ENCODE measurements around the gene COMMD1. TPM values are rescaled to one million over a fixed set of nuclear protein-coding genes. Genes with fewer than 3 reads are reported as not detected.

Gene COMMD1
- total and polyA plus RNA-seq, 10 donors = 23.9 to 40.1 (median 35.0) TPM

DNA sequence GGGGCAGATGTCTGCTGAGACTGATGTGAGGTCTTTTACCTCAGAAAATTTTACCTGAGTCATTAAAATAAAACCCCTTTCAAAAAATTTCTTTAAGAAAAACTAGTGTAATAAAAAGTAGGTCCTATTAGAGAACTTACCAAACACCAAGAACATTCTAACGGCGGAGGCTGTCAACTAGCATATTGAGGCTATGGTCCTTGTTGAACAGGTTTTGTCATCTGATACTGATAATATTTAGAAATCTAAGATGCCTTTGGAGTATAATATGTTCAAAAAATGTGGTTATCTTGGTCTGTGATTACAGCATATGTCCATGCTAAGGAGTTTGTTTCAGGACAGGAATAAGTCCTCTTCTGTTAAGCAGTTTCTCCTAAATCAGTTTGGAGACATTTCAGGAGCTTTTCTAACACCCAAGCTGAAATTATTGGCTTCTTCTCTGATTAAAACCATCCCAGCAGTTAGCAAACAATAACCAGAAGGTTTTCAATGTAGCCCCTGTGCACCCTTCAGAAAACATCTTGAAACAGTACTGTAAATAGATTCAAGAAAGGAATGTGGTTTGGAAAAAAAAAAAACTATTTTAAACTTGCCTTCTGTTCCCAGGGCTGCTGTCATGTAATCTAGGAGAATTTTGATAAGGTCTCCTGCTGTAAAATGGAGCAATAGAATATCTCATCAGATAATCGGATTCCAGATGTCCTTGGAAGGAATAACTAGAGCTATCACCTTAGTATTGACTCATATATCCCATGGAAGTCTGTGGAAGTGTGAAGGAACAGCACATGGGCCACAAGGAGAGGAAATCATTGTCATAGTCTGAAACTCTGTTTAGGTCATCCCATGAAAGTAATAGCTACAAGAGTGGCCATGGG lies 231.7 kb downstream of the COMMD1 start:
- peaks cover 0 to 15% (median 0%) of the 10 kb centered on the region in 6 donors for H3K36me3 ChIP-seq
- intact Hi-C loops (cut with DNase I; ENCODE audit: low total_unique reads) = no loop called here
- TF ChIP-seq POLR2AphosphoS5 (IDR thresholded peaks at IDR 0.05) (no peak), POLR2A (IDR thresholded peaks at IDR 0.05) (no peak)
- TF ChIP-seq, protein P1, sequence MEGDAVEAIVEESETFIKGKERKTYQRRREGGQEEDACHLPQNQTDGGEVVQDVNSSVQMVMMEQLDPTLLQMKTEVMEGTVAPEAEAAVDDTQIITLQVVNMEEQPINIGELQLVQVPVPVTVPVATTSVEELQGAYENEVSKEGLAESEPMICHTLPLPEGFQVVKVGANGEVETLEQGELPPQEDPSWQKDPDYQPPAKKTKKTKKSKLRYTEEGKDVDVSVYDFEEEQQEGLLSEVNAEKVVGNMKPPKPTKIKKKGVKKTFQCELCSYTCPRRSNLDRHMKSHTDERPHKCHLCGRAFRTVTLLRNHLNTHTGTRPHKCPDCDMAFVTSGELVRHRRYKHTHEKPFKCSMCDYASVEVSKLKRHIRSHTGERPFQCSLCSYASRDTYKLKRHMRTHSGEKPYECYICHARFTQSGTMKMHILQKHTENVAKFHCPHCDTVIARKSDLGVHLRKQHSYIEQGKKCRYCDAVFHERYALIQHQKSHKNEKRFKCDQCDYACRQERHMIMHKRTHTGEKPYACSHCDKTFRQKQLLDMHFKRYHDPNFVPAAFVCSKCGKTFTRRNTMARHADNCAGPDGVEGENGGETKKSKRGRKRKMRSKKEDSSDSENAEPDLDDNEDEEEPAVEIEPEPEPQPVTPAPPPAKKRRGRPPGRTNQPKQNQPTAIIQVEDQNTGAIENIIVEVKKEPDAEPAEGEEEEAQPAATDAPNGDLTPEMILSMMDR (IDR thresholded peaks at IDR 0.05 in 8 of 11, conservative IDR thresholded peaks at IDR 0.05 in 3 of 11) = no peak
- WGBS, 5 donors = 87 to 94% (median 91%) methylated on average over 3 of the region's 3 CpGs
- no peaks in the 10 kb centered on the region for H3K27me3 ChIP-seq (replicated peaks in 1 of 7)
- no peak for DNase-seq
- peaks cover 0 to 19% (median 10%) of the 10 kb centered on the region in 6 donors for H3K4me1 ChIP-seq
- H3K9me3 ChIP-seq = peaks cover 0 to 5% (median 0%) of the 10 kb centered on the region in 8 donors
- no peak overlapping the region for H3K4me3 ChIP-seq
- no peak overlapping the region for H3K27ac ChIP-seq

DNA sequence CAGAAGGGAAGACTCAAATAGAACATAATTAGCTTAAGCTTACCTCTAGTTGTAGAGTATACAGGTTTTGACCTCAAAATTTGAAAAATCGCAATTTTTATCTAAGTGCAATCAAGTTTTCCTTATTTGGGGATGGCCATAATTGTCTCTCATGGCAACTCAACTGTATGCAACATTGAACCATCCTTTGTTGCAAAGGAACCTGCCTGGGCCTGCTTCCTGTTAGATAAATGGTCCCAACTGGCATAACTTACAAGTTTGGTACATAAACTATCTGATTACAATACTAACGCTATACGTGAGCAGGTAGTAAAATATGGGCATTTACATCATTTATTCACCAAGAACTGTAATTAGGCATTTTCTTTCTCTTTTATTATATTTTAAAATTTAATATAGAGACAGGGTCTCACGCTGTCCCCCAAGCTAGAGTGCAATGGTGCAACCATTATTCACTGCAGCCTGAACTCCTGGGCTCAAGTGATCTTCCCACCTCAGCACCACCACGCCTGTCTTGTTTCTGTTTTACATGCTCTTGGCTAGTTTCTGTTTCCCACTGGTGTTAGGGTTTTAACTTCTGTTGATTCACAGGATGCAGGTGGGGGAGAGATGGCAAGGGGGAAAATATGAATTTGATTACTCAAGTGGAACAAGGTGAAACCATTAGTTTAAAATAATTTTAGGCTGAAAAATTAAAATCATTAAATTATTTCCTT lies 235.1 kb downstream of the COMMD1 start:
- Histone ChIP-seq H3K4me1 (peaks cover 0 to 28% (median 13%) of the 10 kb centered on the region in 6 donors), H3K27ac (no peak overlapping the region), H3K4me3 (no peak overlapping the region), H3K36me3 (peaks cover 0 to 15% (median 0%) of the 10 kb centered on the region in 6 donors), H3K9me3 (no peaks in the 10 kb centered on the region), H3K27me3 (replicated peaks in 1 of 7) (no peaks in the 10 kb centered on the region)
- intact Hi-C loops (cut with DNase I; ENCODE audit: low total_unique reads) = no loop called here
- WGBS, 5 donors = 60 to 64% (median 63%) methylated on average over 5 of the region's 5 CpGs
- DNase-seq = no peak
- no peak for TF ChIP-seq POLR2A (IDR thresholded peaks at IDR 0.05)

DNA sequence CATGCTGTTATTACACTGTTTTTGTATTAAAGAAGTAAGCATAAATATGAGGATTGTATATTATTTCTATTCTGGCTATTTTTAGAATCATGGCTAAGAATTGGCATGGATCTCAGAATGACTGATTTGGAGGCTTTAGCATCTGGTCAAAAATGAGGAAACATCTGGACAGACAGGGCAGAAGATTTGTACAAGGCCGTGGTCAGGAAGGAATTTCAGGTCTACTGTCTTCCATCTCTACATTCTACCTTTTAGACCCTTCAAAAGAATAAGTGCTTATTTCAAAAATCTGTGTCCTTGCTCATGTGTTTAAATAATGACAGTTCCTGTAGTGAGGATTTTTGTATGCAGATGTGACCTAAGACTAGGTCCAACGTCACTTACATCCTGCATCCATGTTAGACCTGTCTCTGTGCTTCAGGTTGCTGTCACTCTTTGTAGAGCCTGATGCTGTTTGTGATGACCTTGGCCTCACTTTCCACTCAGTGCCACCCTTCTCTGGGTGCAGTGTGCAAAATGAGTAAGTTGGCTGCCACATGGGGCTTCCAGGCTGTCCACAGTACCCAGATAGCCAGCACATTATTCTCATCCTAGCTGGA lies 235.8 kb downstream of the COMMD1 start:
- intact Hi-C loops (cut with DNase I; ENCODE audit: low total_unique reads) = no loop called here
- Histone ChIP-seq H3K27me3 (replicated peaks in 1 of 7) (no peaks in the 10 kb centered on the region), H3K9me3 (no peaks in the 10 kb centered on the region), H3K27ac (peak overlapping the region in 2 of 8 donors; percentile 0 to 16), H3K4me1 (peaks cover 0 to 34% (median 13%) of the 10 kb centered on the region in 6 donors), H3K4me3 (no peak overlapping the region), H3K36me3 (peaks cover 0 to 8% (median 0%) of the 10 kb centered on the region in 6 donors)
- TF ChIP-seq POLR2AphosphoS5 (IDR thresholded peaks at IDR 0.05) (no peak), POLR2A (IDR thresholded peaks at IDR 0.05) (no peak)
- TF ChIP-seq, protein P1 (IDR thresholded peaks at IDR 0.05 in 8 of 11, conservative IDR thresholded peaks at IDR 0.05 in 3 of 11) = no peak
- no peak for DNase-seq
- WGBS, 5 donors = 26 to 48% (median 32%) methylated on average over 2 of the region's 2 CpGs

DNA sequence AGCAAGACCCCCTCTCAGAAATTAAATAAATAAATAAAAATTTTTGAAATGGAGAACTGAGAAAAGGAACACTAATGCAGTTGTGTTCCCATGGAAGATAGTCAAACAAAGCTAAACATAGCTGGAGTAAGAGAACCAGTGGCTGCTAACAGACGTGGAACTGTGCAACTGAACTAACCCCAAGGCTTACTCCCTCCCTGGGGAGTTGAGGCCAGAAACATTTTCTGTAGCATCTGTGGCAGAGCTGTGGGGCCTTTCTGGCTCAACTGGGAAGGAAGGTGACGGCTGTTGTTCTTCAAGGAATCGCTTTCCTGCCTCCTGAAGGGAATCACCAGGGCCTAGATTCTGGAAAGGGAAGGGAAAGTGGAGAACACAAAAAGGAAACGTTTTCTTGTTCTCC lies 236.6 kb downstream of the COMMD1 start:
- H3K27me3 ChIP-seq (replicated peaks in 1 of 7) = no peaks in the 10 kb centered on the region
- intact Hi-C loops (cut with DNase I; ENCODE audit: low total_unique reads) = no loop called here
- peaks cover 0 to under 1% (median 0%) of the 10 kb centered on the region in 6 donors for H3K36me3 ChIP-seq
- DNase-seq = no peak
- H3K4me3 ChIP-seq = no peak overlapping the region
- TF ChIP-seq POLR2AphosphoS5 (IDR thresholded peaks at IDR 0.05) (no peak), POLR2A (IDR thresholded peaks at IDR 0.05) (no peak)
- TF ChIP-seq, protein P1 (IDR thresholded peaks at IDR 0.05 in 8 of 11, conservative IDR thresholded peaks at IDR 0.05 in 3 of 11) = no peak
- 51 to 75% (median 65%) methylated on average over 4 of the region's 4 CpGs for WGBS, 5 donors
- no peaks in the 10 kb centered on the region for H3K9me3 ChIP-seq
- no peak overlapping the region for H3K27ac ChIP-seq
- H3K4me1 ChIP-seq = peaks cover 0 to 42% (median 15%) of the 10 kb centered on the region in 6 donors
